HG03159 (cell line): ENCODE measurements around the gene NIM1K.
"Not testable (repeated sequence)": the region's sequence is repeated elsewhere in the genome, so short reads cannot be mapped to it uniquely, and the experiment has no call there.

Source experiments
- ATAC-seq: cut with Tn5 transposase; IDR thresholded peaks from one replicate; pipeline ENCODE4 v1.9.1; 2021; ENCODE audit warnings: mild to moderate bottlenecking, moderate library complexity; ENCODE audit not compliant: unreplicated experiment

NIM1K gene

DNA sequence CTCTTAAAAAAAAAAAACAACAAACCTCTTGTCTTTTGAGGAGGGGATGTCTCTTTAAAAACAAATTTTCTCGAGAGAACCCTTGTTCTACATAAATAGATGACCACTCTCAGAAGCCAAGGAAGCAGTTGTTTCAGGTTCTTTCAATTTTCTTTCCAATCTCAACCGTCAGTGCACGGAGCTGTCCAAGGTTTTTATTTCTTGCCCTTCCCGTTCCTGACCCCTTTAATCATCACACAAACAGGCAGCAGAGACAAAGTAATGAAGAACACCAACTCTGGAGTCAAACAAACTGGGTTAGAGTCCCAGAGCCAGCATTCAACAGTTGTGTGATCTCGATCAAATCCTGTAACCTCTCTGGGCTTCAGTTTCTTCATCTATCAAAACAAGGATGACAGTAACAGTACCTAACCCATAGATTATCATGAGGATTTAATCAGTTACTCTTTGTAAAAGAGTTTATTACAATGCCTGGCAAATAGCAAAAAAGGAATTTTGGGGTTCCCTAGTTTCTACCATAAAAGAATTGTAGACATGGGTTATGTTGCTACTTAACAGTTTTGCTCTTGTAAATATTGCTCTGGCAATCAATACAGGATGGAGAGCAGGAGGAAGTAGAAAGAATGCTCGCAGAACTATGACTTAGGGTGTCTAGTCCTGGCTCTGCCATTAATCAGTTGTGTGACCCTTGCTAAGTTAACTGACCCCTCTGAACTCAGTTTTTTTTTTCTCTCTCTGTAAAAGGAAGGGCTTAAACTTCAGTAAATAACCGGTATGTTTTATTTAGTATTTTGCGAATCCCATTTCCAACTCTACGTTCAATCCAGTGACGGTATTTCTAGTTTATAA lies 1.0 kb upstream of the NIM1K start:
- ATAC-seq = no peak

GRCh38 chr5:43192558-43193180 lies 644 bp downstream of the NIM1K start:
- ATAC-seq = peak; percentile 17

DNA sequence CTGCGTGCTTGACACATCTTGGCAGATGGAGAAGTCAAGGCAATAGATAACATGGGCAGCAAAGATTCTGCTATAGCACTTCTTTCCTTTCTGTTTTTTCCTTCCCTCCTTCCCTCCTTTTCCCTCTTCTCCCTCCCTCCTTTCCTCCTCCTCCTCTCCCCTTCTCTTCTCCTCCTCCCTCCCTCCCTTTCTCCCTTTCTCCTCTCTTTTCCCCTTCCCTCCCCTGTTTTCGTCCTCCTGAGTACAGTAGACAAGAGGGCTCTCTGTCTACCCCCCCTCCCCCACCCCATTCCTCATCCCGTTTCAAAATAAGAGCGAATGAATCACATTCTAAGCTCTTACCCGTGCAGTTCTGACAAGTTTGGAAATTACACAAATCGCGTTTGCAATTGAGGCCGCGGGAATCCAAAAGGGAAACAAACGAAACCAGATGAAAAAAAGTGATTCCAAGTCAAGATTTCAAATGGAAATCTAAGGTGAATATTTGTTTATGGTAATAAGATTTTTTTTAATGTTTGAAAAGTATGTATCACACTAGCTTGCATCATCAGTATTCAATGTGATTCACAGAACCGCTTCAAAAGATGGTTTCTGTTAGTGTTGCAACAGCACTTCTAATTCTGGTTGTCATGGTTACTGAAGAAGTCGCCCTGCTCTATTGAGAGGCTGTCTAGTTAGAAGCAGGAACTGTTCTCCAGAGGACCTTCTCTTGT lies 1.3 kb downstream of the NIM1K start:
- peak; percentile 69 for ATAC-seq

DNA sequence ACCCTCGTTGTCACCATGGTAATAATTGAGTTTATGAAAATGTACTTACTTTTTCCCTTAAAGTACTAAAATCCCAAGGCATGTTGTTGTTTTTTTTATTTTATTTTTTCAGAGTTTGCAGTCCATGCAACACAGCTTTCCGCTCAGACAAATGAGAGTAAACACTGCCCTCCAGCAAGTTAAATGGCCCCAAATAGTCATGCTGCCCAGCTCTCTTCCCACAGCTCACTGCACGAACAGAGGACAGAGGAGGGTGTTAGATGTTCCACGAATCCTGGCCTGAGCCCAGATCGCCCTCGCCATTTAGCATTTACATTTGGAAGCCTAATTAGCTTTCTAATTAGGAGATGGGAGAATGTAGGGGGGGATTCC lies 1.9 kb downstream of the NIM1K start:
- peak; percentile 6 for ATAC-seq

DNA sequence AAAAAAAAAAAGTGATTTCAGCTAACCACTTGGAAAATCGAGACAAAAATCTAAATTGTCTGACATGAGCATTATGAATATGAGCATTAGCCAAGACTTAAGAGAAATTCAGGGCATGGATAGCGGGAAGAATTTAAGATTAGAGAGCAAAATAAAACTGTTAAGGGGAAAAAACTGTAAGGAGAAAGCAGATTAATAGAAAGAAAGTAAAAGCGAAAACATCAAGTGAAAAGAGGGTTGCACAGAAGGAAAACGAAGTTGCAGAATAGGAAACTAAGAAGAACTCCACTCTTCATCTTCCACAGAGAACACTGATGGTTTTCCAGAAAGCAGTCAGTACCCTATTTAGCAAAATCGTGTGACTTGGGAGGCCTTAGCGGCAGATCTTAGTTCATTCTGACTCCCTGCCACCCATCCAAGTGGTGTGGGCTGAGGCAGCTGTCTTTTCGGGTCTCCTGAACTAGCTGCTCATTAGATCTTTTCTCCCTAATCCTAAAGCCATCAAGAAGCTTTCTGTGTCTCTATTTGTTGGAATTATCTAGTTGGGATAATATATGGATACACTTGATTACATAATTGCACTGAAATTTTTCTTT lies 3.7 kb downstream of the NIM1K start:
- no peak for ATAC-seq

GRCh38 chr5:43197535-43197934 lies 5.5 kb downstream of the NIM1K start:
- no peak for ATAC-seq

- not testable (repeated sequence) for ATAC-seq
These were observed 9.4 kb downstream of the NIM1K start for GRCh38 chr5:43201442-43201841.

DNA sequence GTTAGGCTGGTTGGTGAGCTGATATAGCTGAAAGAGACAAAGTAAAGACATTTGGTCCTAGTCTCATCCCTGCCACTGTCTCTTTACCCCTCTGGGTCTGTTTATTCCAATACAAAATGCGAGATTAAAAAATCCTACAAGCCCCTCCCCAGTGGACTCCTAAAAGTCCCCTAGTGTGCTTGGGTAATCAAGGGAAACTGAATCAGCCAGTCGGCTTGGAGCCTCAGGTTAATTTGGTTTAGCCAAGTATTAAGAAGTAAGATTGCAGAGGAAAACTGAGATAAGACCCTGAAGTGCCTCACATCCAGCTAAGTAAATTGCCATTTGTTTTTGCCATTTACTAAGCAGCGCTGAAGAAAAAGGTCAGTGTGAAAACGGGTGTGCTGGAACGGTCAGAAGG lies 10.4 kb downstream of the NIM1K start:
- ATAC-seq = no peak

DNA sequence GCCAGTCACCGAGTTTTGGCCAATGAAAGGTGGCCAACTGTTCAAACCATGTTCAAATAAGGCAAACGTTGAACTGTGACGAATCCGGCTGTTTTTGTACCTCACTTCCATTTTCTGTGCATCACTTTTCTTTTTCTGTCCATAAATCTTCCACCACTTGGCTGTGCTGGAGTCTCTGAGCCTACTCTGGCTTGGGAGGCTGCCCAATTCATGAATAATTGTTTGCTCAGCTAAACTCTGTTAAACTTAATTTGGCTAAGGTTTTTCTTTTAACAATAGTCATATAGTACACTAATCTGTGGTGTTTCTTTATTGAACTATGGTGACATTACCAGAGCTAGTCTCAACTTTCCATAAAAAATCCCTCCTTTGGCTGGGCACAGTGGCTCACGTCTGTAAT lies 11.3 kb downstream of the NIM1K start:
- no peak for ATAC-seq

- no peak for ATAC-seq
These were observed 12.9 kb downstream of the NIM1K start for GRCh38 chr5:43204958-43205357.

- ATAC-seq = no peak
These were observed 15.6 kb downstream of the NIM1K start for GRCh38 chr5:43207601-43208000.

- ATAC-seq = no peak
These were observed 16.6 kb downstream of the NIM1K start for GRCh38 chr5:43208658-43209057.

DNA sequence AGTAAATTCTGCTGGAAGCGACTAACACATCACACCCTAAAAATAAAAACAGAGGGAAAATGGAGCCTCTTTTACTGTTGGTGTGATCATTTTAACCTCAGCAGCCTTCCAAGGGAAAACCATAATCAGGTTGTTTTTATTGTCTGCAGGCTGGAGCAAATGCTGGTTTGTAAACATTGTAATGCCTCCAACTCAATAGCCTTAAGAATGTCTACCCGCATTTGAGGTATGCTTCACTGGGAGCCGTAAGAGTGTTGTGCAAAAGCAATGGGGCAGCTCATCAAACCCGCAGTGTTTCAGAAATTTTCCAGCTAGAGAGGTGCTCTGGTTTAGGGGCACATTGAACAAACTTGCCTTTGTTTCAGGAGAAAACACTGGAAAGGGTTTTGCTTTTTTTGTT lies 17.0 kb downstream of the NIM1K start:
- no peak for ATAC-seq

DNA sequence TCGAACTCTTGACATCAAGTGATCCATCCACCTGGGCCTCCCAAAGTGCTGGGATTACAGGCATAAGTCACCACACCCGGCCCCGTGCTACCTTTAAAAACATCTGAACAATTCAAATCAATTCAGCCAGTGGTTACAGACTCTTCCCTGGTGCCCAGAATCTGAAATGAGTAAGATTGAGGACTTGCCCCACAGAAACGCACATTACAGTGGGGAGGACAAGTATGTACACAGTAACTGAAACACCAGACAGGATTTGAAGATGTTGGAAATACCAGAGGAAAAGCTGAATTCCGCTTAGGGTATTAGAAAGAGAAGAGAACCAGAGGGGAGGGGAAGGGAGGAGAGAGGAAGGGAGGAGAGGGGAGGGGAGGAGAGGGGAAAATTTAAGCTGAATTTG lies 17.8 kb downstream of the NIM1K start:
- no peak for ATAC-seq

DNA sequence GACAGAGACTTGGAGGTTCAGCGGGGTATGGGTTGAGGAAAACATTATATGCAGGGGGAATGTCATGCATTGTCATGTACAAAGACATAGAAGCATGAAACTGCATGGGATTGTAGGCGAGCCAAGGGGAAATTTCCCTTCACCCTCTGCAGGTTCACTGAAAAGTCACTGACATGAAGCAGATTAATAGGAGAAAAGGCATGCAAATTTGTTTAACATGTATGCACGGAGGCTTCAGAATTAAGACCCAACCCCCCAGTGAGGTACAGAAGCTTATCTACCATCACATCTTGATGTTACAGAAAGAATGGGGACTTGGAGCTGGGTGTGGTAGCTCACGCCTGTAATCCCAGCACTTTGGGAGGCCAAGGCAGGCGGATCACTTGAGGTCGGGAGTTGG lies 18.5 kb downstream of the NIM1K start:
- ATAC-seq = no peak

DNA sequence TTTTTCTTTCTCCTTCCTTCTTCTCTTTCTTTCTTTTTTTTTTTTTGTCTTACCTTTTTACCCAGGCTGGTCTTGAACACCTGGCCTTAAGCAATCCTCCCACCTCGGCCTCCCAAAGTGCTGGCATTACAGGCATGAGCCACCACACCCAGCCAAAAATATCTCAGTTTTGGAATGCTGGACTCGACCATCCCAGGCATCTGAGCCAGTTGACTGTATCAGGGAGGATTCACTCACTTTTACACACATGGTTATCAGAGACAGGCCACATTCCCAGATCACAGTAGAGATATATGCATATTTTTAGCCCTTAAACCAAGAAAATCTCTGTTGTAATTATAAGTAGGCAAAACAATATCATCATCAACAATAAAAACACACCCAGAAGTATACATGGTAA lies 21.9 kb downstream of the NIM1K start:
- ATAC-seq = no peak

DNA sequence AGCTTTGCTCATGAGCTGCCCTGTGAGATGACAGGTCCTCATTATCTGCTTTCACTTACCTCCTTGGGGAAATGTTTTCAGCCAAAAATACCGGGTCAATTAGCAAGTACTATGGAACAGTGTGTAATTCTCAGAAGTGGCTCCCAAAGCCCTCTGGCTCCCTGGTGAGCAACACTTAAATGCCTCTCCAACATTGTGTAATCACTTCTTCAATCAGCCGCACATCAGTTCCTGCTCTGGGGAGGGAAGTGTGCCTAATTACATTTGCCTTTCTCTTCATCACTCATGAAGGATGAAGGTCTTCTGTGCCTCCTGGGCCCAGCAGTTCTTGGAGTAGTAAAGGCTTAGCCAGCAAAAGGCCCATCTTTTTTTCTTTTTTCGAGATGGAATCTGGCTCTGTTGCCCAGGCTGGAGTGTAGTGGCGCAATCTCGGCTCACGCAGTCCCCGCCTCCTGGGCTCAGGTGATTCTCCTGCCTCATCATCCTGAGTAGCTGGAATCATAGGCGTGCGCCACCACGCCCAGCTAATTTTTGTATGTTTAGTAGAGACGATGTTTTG lies 23.1 kb downstream of the NIM1K start:
- ATAC-seq = no peak

GRCh38 chr5:43216941-43217340 lies 24.9 kb downstream of the NIM1K start:
- no peak for ATAC-seq

DNA sequence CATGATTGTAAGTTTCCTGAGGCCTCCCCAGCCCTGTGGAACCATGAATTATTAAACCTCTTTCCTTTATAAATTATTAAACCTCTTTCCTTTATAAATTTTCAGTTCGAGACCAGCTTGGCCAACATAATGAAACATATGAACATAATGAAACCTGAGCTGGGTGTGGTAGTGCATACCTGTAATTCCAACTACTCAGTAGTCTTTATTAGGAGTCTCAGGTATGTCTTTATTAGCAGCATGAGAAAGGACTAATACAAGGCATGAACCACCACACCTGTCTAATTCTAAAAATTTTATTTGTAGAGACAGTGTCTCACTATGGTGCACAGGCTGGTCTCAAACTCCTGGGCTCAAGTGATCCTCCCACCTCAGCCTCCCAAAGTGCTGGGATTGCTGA lies 27.1 kb downstream of the NIM1K start:
- ATAC-seq = no peak

- no peak for ATAC-seq
These were observed 29.5 kb downstream of the NIM1K start for GRCh38 chr5:43221502-43221901.

GRCh38 chr5:43225649-43226245 lies 33.7 kb downstream of the NIM1K start:
- ATAC-seq = no peak
